Fibroblast of pulmonary artery (primary cell): ENCODE results near the gene AKAP9.
"Not testable (repeated sequence)": the region's sequence is repeated elsewhere in the genome, so short reads cannot be mapped to it uniquely, and the experiment has no call there.

Source experiments
- DNase-seq: peaks from one replicate; pipeline ENCODE4 v3.0.0-alpha.2; 2010; ENCODE audit warnings: low read depth
- H3K4me3 ChIP-seq: replicated peaks from 2 replicates; pipeline ENCODE4 v1.5.1; 2011; ENCODE audit warnings: low read depth, mild to moderate bottlenecking, control low read depth, low read length, moderate library complexity
- TF ChIP-seq, protein P1 (sequence below): IDR thresholded peaks from 2 replicates; pipeline ENCODE4 v1.5.1; 2011; ENCODE audit warnings: mild to moderate bottlenecking, control low read depth, low read length, inconsistent platforms; ENCODE audit errors: missing control alignments

AKAP9 gene

DNA sequence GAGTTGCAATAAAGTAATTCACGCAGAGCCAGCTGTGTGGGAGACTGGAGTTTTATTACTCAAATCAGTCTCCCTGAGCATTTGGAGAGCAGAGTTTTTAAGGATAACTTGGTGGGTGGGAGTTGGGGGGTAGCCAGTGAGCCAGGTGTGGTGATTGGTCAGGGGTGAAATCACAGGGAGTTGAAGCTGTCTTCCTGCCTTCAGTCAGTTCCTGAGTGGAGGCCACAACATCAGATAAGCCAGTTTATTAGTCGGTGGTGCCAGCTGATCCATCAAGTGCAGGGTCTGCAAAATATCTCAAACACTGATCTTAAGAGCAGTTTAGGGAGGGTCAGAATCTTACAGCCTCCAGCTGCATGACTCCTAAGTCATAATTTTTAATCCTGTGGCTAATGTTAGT, 196.9 kb downstream of the AKAP9 start:
- H3K4me3 ChIP-seq: no peak overlapping the region
- TF ChIP-seq, protein P1, sequence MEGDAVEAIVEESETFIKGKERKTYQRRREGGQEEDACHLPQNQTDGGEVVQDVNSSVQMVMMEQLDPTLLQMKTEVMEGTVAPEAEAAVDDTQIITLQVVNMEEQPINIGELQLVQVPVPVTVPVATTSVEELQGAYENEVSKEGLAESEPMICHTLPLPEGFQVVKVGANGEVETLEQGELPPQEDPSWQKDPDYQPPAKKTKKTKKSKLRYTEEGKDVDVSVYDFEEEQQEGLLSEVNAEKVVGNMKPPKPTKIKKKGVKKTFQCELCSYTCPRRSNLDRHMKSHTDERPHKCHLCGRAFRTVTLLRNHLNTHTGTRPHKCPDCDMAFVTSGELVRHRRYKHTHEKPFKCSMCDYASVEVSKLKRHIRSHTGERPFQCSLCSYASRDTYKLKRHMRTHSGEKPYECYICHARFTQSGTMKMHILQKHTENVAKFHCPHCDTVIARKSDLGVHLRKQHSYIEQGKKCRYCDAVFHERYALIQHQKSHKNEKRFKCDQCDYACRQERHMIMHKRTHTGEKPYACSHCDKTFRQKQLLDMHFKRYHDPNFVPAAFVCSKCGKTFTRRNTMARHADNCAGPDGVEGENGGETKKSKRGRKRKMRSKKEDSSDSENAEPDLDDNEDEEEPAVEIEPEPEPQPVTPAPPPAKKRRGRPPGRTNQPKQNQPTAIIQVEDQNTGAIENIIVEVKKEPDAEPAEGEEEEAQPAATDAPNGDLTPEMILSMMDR: no peak
- no peak for DNase-seq

DNA sequence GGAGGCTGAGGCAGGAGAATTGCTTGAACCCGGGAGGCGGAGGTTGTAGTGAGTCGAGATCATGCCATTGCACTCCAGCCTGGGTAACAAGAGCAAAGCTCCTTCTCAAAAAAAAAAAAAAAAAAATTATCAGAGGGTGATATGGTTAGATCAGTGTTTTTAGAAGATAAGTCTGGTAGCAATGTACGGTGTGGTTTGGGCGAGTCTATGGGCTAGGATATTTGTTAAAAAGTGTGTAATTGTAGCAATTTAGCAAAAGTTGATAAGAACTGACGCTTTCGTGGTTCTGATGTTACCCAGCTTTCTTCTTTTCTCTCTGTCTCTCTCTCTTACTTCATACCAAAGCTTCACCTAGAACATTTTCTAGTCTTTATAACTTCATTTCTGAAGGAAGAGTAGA, 200.5 kb downstream of the AKAP9 start:
- no peak overlapping the region for H3K4me3 ChIP-seq
- DNase-seq: no peak
- TF ChIP-seq, protein P1: no peak

DNA sequence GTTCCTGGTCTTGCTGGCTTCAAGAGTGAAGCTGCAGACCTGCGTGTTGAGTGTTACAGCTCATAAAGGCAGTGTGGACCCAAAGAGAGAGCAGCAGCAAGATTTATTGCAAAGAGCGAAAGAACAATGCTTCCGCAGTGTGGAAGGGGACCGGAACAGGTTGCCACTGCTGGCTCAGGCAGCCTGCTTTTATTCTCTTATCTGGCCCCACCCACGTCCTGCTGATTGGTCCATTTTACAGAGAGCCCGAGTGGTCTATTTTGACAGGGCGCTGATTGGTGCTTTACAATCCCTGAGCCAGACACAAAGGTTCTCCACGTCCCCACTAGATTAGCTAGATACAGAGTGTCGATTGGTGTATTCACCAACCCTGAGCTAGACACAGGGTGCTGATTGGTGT, 202.1 kb downstream of the AKAP9 start:
- not testable (repeated sequence) for DNase-seq, H3K4me3 ChIP-seq

- DNase-seq, H3K4me3 ChIP-seq: not testable (repeated sequence)
Measured at GRCh38 chr7:92143192-92143880, 202.7 kb downstream of the AKAP9 start.

GRCh38 chr7:92149736-92150239, 209.1 kb downstream of the AKAP9 start:
- no peak for DNase-seq
- no peak overlapping the region for H3K4me3 ChIP-seq
- TF ChIP-seq, protein P1: no peak

DNA sequence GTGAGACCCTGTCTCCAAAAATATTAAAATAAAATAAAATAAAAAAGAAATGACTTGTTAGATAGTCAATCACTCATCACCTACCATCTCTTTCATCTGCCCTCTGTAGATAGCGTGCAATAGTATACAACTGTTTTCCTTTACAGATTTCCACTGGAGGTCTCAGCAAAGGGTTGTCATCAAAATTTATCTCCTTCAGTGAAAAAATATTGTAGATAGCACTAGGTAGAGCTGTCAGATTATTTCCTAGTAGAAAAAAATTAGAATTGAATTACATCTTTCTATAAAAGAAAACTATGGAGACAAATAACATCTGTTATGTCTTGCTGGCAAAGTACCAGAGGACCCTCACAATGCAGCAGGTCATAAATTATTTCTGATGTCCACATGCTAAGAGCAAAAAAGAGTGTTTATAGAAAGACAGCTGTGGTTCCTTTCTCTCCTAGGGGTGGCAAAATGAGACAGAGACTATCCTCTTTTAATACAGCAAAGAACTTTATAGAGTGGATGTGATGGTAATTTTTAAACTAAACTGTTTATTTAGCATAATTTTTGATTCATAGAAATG, 209.9 kb downstream of the AKAP9 start:
- TF ChIP-seq, protein P1: no peak
- no peak for DNase-seq

DNA sequence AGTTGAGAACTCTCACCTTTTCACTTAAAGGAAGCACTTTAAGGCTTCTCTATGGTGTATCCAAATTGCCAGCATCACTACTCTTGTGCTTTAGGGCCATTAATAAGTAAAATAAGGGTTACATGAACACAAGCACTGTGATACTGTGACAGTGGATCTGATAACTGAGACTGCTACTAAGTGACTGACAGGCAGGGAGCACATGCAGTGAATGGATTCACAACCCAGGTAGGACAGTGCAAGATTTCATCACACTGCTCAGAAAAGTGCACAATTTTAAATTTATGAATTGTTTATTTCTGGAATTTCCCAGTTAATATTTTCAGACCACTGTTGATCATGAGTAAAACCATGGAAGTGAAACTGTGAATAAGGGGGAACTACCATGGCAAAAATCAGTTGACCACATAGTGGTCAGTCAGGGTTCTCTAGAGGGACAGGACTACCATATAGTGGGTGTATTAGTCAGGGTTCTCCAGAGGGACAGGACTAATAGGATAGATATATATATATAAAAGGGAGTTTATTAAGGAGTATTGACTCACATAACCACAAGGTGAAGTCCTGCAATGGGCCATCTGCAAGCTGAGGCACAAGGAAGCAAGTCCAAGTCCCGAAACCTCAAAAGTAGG, 214.6 kb downstream of the AKAP9 start:
- DNase-seq: no peak
- no peak overlapping the region for H3K4me3 ChIP-seq
- TF ChIP-seq, protein P1: no peak

More for the DNA sequence above, 209.9 kb downstream of the AKAP9 start:
- no peak overlapping the region for H3K4me3 ChIP-seq
